CD14-positive monocyte (primary cell): Measurements from ENCODE around the gene LTBP3. TPM values are rescaled to one million over a fixed set of nuclear protein-coding genes. Genes with fewer than 3 reads are reported as not detected.
A peak's percentile ranks its signal among the peaks of the same experiment; 100 is the strongest.

ENCODE experiments used
- DNase-seq, 3 donors: peaks; one replicate each; pipeline ENCODE4 v3.0.0-alpha.2; 2011 to 2022
- H2AFZ ChIP-seq: 2 replicates; pipeline ENCODE4 v1.6.0; 2012; ENCODE audit warnings: mild to moderate bottlenecking, low read depth, low read length, inconsistent platforms; ENCODE audit not compliant: insufficient read depth, poor library complexity, severe bottlenecking
- H3K27ac ChIP-seq, 2 donors: 1 replicate in 1 of 2; 2 replicates in 1 of 2; pipeline ENCODE4 v1.5.1; 2012 to 2013; ENCODE audit warnings: low read length in 2 of 2, control low read depth in 1 of 2, inconsistent platforms in 1 of 2, low read depth in 1 of 2, mild to moderate bottlenecking in 1 of 2
- H3K27me3 ChIP-seq, 2 donors: one replicate each; pipeline versions ENCODE4 v1.6.0 to v1.6.1; 2011 to 2013; ENCODE audit warnings: low read length in 2 of 2; ENCODE audit not compliant: control insufficient read depth in 2 of 2, insufficient read depth in 2 of 2
- H3K36me3 ChIP-seq, 2 donors: replicated peaks in 1 of 2; 1 replicate in 1 of 2; 2 replicates in 1 of 2; pipeline versions ENCODE4 v1.5.1 to v1.6.1; 2012 to 2013; ENCODE audit warnings: low read length in 2 of 2, control low read depth in 1 of 2, inconsistent platforms in 1 of 2, mild to moderate bottlenecking in 1 of 2; ENCODE audit not compliant: insufficient read depth in 2 of 2, control insufficient read depth in 1 of 2
- H3K4me1 ChIP-seq, 2 donors: 1 replicate in 1 of 2; 2 replicates in 1 of 2; pipeline versions ENCODE4 v1.5.1 to v1.6.1; 2012 to 2013; ENCODE audit warnings: low read length in 2 of 2, control low read depth in 1 of 2, inconsistent platforms in 1 of 2, mild to moderate bottlenecking in 1 of 2, moderate library complexity in 1 of 2; ENCODE audit not compliant: insufficient read depth in 2 of 2, control insufficient read depth in 1 of 2
- H3K4me2 ChIP-seq: replicated peaks from 2 replicates; pipeline ENCODE3; 2012; ENCODE audit warnings: low read length, moderate library complexity, mild to moderate bottlenecking; ENCODE audit not compliant: poor library complexity, severe bottlenecking; ENCODE audit errors: extremely low read depth
- H3K4me3 ChIP-seq, 3 experiments: fragments of 200-600 bp in 1 of 3; sonication (generic) in 1 of 3; replicated peaks in 1 of 3; 1 replicate in 2 of 3; 2 replicates in 1 of 3; pipeline ENCODE4 v1.5.1; 2011 to 2013; ENCODE audit warnings: low read length in 3 of 3, mild to moderate bottlenecking in 3 of 3, control low read depth in 2 of 3, low read depth in 2 of 3, inconsistent platforms in 1 of 3, moderate library complexity in 1 of 3
- H3K79me2 ChIP-seq: 2 replicates; pipeline ENCODE4 v1.6.0; 2012; ENCODE audit warnings: mild to moderate bottlenecking, control low read depth, inconsistent platforms, low read length, moderate library complexity; ENCODE audit not compliant: insufficient read depth
- H3K9ac ChIP-seq: 2 replicates; pipeline ENCODE4 v1.6.0; 2017; ENCODE audit warnings: low read length, mild to moderate bottlenecking; ENCODE audit not compliant: insufficient read depth, poor library complexity, severe bottlenecking
- H3K9me3 ChIP-seq, 2 donors: replicated peaks in 1 of 2; 1 replicate in 1 of 2; 2 replicates in 1 of 2; pipeline versions ENCODE4 v1.5.1 to v1.6.1; 2012 to 2013; ENCODE audit warnings: low read length in 2 of 2, control low read depth in 1 of 2; ENCODE audit not compliant: control insufficient read depth in 1 of 2, insufficient read depth in 1 of 2
- H4K20me1 ChIP-seq: 2 replicates; pipeline ENCODE4 v1.6.0; 2012; ENCODE audit warnings: mild to moderate bottlenecking, low read length, control low read depth, moderate library complexity; ENCODE audit not compliant: insufficient read depth
- H3K27ac Mint-ChIP-seq, 7 donors: one replicate each; pipeline ENCODE4 v1.8.0; 2020; ENCODE audit warnings: mild to moderate bottlenecking in 7 of 7, mixed read lengths in 7 of 7, moderate library complexity in 6 of 7, inconsistent platforms in 2 of 7
- H3K27me3 Mint-ChIP-seq, 3 donors: one replicate each; pipeline ENCODE4 v1.8.0; 2021 to 2022; ENCODE audit warnings: low read depth in 3 of 3, mild to moderate bottlenecking in 3 of 3, mixed read lengths in 3 of 3, moderate library complexity in 3 of 3, inconsistent platforms in 1 of 3
- H3K36me3 Mint-ChIP-seq, 2 donors: one replicate each; pipeline ENCODE4 v1.8.0; 2020; ENCODE audit warnings: mixed read lengths in 2 of 2, inconsistent platforms in 1 of 2, mild to moderate bottlenecking in 1 of 2
- H3K4me1 Mint-ChIP-seq: one replicate; pipeline ENCODE4 v1.8.0; 2020; ENCODE audit warnings: mild to moderate bottlenecking, mixed read lengths
- H3K4me3 Mint-ChIP-seq, 2 donors: one replicate each; pipeline ENCODE4 v1.8.0; 2020; ENCODE audit warnings: mild to moderate bottlenecking in 2 of 2, mixed read lengths in 2 of 2, moderate library complexity in 1 of 2
- H3K9me3 Mint-ChIP-seq, 7 donors: one replicate each; pipeline ENCODE4 v1.8.0; 2020 to 2022; ENCODE audit warnings: mixed read lengths in 7 of 7, mild to moderate bottlenecking in 6 of 7, moderate library complexity in 6 of 7, inconsistent platforms in 2 of 7
- CTCF ChIP-seq: fragments of 200-600 bp; IDR thresholded peaks from one replicate; pipeline ENCODE4 v1.8.0; 2022; ENCODE audit warnings: antibody characterized with exemption, mild to moderate bottlenecking
- WGBS: methylation state at CpG from one replicate; pipeline ENCODE4 v1.1.5; 2013; ENCODE audit warnings: missing lambda C conversion rate; ENCODE audit not compliant: insufficient coverage; 5-methylcytosine and 5-hydroxymethylcytosine counted together
- intact Hi-C, 2 donors: fragments of 100-400 bp; cut with micrococcal nuclease; formaldehyde crosslinking; loops; one replicate each; pipeline versions ENCODE4 v1.15.0 to v1.15.1; 2023
- polyA plus RNA-seq, 3 donors: library from polyadenylated mRNA; depleted of rRNA in 1 of 3; unstranded in 2 of 3; stranded (reverse) in 1 of 3; fragments of 300-500 nt in 2 of 3; fragments of >200 nt in 1 of 3; fragmentation: Illumina TruSeq in 2 of 3; gene quantifications; 1 replicate in 2 of 3; 2 replicates in 1 of 3; pipeline ENCODE4 v1.2.3, GENCODE V29; 2012 to 2021

The LTBP3 gene
- polyA plus RNA-seq, 3 donors: 3.4 to 19.4 (median 4.6) TPM

- peaks cover 39% of the 10 kb centered on the region in 2 donors for H3K36me3 ChIP-seq
- H3K4me2 ChIP-seq: peak overlapping the region; percentile 93
- Mint-ChIP-seq H3K4me1 (peaks cover 57% of the 10 kb centered on the region), H3K27ac (peak overlapping the region in 5 of 7 donors; percentile 95 to 99 (median 98)), H3K4me3 (peak overlapping the region in 1 of 2 donors; percentile 96), H3K36me3 (peaks cover 21 to 37% of the 10 kb centered on the region in 2 donors), H3K9me3 (peaks cover 0 to 8% (median 0%) of the 10 kb centered on the region in 7 donors), H3K27me3 (peaks cover 0 to 2% (median 2%) of the 10 kb centered on the region in 3 donors)
- H4K20me1 ChIP-seq: peaks cover 56% of the 10 kb centered on the region
- DNase-seq: peak in 1 of 3 donors; percentile 82
- TF ChIP-seq CTCF: no peak
- H3K79me2 ChIP-seq: peaks cover 58% of the 10 kb centered on the region
- peak overlapping the region; percentile 96 to 100 (median 99) for H3K4me3 ChIP-seq
- no peaks in the 10 kb centered on the region for H3K27me3 ChIP-seq
- intact Hi-C loops: loop anchor here in 1 of 2 donors (5.0 kb wide), 2 partner anchors 35 to 125 kb away; partner anchors contain the start of gene SLC25A45
- H2AFZ ChIP-seq: no peak overlapping the region
- H3K27ac ChIP-seq: peak overlapping the region; percentile 90 to 98
- peak overlapping the region; percentile 100 for H3K9ac ChIP-seq
- 59% methylated on average over 3 of the region's 7 CpGs for WGBS
- H3K4me1 ChIP-seq: peaks cover 56 to 58% of the 10 kb centered on the region in 2 donors
- H3K9me3 ChIP-seq: no peaks in the 10 kb centered on the region
These were observed 51.2 kb downstream of the LTBP3 start for GRCh38 chr11:65506772-65507505.

GRCh38 chr11:65506290-65506771, 51.8 kb downstream of the LTBP3 start:
- Histone ChIP-seq H3K9ac (peak overlapping the region; percentile 100), H3K4me3 (peak overlapping the region; percentile 96 to 100 (median 99)), H3K79me2 (peaks cover 64% of the 10 kb centered on the region), H3K9me3 (no peaks in the 10 kb centered on the region), H2AFZ (no peak overlapping the region), H3K27me3 (no peaks in the 10 kb centered on the region), H4K20me1 (peaks cover 62% of the 10 kb centered on the region), H3K4me2 (peak overlapping the region; percentile 93), H3K4me1 (peaks cover 56 to 58% of the 10 kb centered on the region in 2 donors), H3K27ac (peak overlapping the region; percentile 90 to 98), H3K36me3 (peaks cover 45% of the 10 kb centered on the region in 2 donors)
- H3K27ac Mint-ChIP-seq: peak overlapping the region in 5 of 7 donors; percentile 95 to 99 (median 98)
- peak overlapping the region in 1 of 2 donors; percentile 96 for H3K4me3 Mint-ChIP-seq
- H3K9me3 Mint-ChIP-seq: peaks cover 0 to 8% (median 0%) of the 10 kb centered on the region in 7 donors
- WGBS: no CpG with 5 or more reads among the region's 4 CpGs
- peaks cover 21 to 37% of the 10 kb centered on the region in 2 donors for H3K36me3 Mint-ChIP-seq
- intact Hi-C loops: loop anchor here in 1 of 2 donors (5.0 kb wide), 2 partner anchors 34 to 124 kb away; partner anchors contain the start of gene SLC25A45
- TF ChIP-seq CTCF: no peak
- peak in 2 of 3 donors; percentile 83 to 85 for DNase-seq
- H3K27me3 Mint-ChIP-seq: peaks cover 0 to 2% (median 0%) of the 10 kb centered on the region in 3 donors
- peaks cover 57% of the 10 kb centered on the region for H3K4me1 Mint-ChIP-seq
